Testis (tissue), 3 donors: ENCODE measurements around the gene SPDYA. TPM values are rescaled to one million over a fixed set of nuclear protein-coding genes. Genes with fewer than 3 reads are reported as not detected.

Experiments used
- DNase-seq: peaks from one replicate; pipeline ENCODE4 v3.0.0-alpha.2; 2019
- H3K27ac ChIP-seq, 2 donors: fragments of 200-600 bp; sonication (generic); one replicate each; pipeline ENCODE4 v1.5.1; 2019
- H3K27me3 ChIP-seq: fragments of 200-600 bp; sonication (generic); one replicate; pipeline ENCODE4 v1.5.1; 2019
- H3K36me3 ChIP-seq: fragments of 200-600 bp; sonication (generic); one replicate; pipeline ENCODE4 v1.5.1; 2017; ENCODE audit warnings: low read depth; ENCODE audit errors: missing control alignments
- H3K4me1 ChIP-seq: fragments of 200-600 bp; sonication (generic); one replicate; pipeline ENCODE4 v1.5.1; 2019
- H3K4me3 ChIP-seq, 2 donors: fragments of 200-600 bp; sonication (generic); one replicate each; pipeline ENCODE4 v1.5.1; 2017 to 2019
- H3K9me3 ChIP-seq: fragments of 200-600 bp; sonication (generic); one replicate; pipeline ENCODE4 v1.5.1; 2017
- POLR2A ChIP-seq: fragments of 450-650 bp; IDR thresholded peaks from one replicate; pipeline ENCODE4 v1.6.1; 2017; ENCODE audit warnings: antibody characterized with exemption, mild to moderate bottlenecking, moderate library complexity
- WGBS, 2 donors: methylation state at CpG; one replicate each; pipeline ENCODE4 v1.1.5; 2018; 5-methylcytosine and 5-hydroxymethylcytosine counted together
- intact Hi-C: fragments of 100-400 bp; cut with DNase I; formaldehyde crosslinking; loops from one replicate; pipeline ENCODE4 v1.15.1; 2023; ENCODE audit warnings: low total_unique reads
- polyA plus RNA-seq: library from polyadenylated mRNA; stranded (reverse); fragments of 350-450 nt; fragmentation: Illumina TruSeq; extraction: RNeasy Lipid Tissue Mini Kit (QIAGEN cat#74804); gene quantifications from one replicate; pipeline ENCODE4 v1.2.3, GENCODE V29; 2014; ENCODE audit warnings: low read depth, low replicate concordance; ENCODE audit not compliant: insufficient read depth
- total RNA-seq, 2 donors: library from RNA; depleted of rRNA; stranded (reverse); fragments of >200 nt; gene quantifications; one replicate each; pipeline ENCODE4 v1.2.3, GENCODE V29; 2016
- TF ChIP-seq, protein P1 (sequence below), 3 experiments: fragments of 450-650 bp in 2 of 3; fragments of 200-600 bp in 1 of 3; sonication (generic) in 1 of 3; IDR thresholded peaks; one replicate each; pipeline ENCODE4 v1.5.1; 2016 to 2019; ENCODE audit warnings: antibody characterized with exemption in 3 of 3, mild to moderate bottlenecking in 2 of 3, moderate library complexity in 1 of 3

SPDYA gene
- total and polyA plus RNA-seq, 3 donors from 2014 or later = 28.7 to 93.7 (median 40.9) TPM

DNA sequence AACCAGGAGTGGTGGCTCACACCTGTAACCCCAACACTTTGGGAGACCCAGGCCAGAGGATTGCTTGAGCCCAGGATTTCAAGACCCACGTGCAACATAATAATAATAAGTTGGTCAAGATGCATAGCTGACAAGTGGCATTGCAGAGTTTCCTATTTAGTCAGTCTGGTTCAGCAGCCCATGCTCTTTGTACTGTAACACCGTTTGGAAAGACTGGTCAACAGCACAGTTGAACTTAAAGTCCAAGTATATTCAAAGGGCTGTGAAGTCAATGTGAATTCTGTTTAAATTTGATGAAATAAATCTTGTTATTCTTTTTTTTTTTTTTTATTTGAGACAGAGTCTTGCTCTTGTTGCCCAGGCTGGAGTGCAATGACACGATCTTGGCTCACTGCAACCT lies 61.0 kb downstream of the SPDYA start:
- DNase-seq = no peak
- Histone ChIP-seq H3K36me3 (no peaks in the 10 kb centered on the region), H3K27me3 (no peaks in the 10 kb centered on the region), H3K9me3 (no peaks in the 10 kb centered on the region), H3K27ac (no peak overlapping the region), H3K4me3 (peak overlapping the region in 1 of 2 donors; percentile 64), H3K4me1 (peaks cover 7% of the 10 kb centered on the region)
- TF ChIP-seq POLR2A = no peak
- TF ChIP-seq, protein P1, sequence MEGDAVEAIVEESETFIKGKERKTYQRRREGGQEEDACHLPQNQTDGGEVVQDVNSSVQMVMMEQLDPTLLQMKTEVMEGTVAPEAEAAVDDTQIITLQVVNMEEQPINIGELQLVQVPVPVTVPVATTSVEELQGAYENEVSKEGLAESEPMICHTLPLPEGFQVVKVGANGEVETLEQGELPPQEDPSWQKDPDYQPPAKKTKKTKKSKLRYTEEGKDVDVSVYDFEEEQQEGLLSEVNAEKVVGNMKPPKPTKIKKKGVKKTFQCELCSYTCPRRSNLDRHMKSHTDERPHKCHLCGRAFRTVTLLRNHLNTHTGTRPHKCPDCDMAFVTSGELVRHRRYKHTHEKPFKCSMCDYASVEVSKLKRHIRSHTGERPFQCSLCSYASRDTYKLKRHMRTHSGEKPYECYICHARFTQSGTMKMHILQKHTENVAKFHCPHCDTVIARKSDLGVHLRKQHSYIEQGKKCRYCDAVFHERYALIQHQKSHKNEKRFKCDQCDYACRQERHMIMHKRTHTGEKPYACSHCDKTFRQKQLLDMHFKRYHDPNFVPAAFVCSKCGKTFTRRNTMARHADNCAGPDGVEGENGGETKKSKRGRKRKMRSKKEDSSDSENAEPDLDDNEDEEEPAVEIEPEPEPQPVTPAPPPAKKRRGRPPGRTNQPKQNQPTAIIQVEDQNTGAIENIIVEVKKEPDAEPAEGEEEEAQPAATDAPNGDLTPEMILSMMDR (IDR thresholded peaks at IDR 0.05) = no peak
- WGBS, 2 donors = 60 to 66% methylated on average over 3 of the region's 3 CpGs
- intact Hi-C loops = no loop called here

DNA sequence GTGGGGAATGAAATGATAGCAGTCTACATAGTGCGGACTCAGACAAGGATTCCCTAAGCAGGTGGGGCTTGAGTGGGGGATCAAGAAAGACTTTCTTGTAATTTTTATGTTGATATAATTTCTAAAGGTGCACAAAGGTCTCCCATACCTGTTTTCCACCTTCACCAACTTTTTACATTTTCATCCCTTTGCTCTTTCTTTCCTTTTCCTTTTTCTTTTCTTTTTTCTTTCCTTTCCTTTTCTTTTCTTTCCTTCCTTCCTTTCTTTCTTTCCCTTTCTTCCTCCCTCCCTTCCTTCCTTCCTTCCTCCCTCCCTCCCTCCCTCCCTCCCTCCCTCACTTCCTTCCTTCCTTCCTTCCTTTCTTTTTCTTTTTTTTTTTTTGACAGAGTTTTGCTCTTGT lies 69.6 kb downstream of the SPDYA start:
- no peaks in the 10 kb centered on the region for H3K36me3 ChIP-seq
- no peak overlapping the region for H3K27ac ChIP-seq
- WGBS, 2 donors = 86 to 88% methylated on average over 1 of the region's 1 CpG

DNA sequence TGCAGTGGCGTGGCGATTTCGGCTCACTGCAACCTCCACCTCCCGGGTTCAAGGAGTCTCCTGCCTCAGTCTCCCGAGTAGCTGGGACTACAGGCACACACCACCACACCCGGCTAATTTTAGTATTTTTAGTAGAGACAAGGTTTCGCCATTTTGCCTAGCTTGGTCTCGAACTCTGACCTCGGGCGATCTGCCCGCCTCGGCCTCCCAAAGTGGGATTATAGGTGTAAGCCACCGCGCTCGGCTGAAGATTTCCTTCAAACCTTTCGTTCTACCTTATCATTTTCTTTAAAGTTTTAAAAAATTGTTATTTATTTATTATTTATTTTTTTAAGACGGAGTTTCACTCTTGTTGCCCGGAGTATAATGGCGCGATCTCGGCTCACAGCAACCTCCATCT lies 82.9 kb downstream of the SPDYA start:
- intact Hi-C loops = no loop called here
- H3K9me3 ChIP-seq = no peaks in the 10 kb centered on the region
- H3K36me3 ChIP-seq = no peaks in the 10 kb centered on the region
- WGBS, 2 donors = 47 to 62% methylated on average over 21 of the region's 21 CpGs
- H3K27ac ChIP-seq = no peak overlapping the region
- H3K4me3 ChIP-seq = peak overlapping the region; percentile 91 to 93
- H3K27me3 ChIP-seq = no peaks in the 10 kb centered on the region
- peak; percentile 33 for DNase-seq
- peaks cover 17% of the 10 kb centered on the region for H3K4me1 ChIP-seq
- TF ChIP-seq, protein P1 (IDR thresholded peaks at IDR 0.05) = no peak
- TF ChIP-seq POLR2A = no peak

More for the DNA sequence above, 69.6 kb downstream of the SPDYA start:
- Histone ChIP-seq H3K9me3 (no peaks in the 10 kb centered on the region), H3K4me1 (no peaks in the 10 kb centered on the region), H3K27me3 (no peaks in the 10 kb centered on the region), H3K4me3 (no peak overlapping the region)
- intact Hi-C loops = no loop called here
- no peak for TF ChIP-seq POLR2A
- TF ChIP-seq, protein P1 (IDR thresholded peaks at IDR 0.05) = no peak
- no peak for DNase-seq

DNA sequence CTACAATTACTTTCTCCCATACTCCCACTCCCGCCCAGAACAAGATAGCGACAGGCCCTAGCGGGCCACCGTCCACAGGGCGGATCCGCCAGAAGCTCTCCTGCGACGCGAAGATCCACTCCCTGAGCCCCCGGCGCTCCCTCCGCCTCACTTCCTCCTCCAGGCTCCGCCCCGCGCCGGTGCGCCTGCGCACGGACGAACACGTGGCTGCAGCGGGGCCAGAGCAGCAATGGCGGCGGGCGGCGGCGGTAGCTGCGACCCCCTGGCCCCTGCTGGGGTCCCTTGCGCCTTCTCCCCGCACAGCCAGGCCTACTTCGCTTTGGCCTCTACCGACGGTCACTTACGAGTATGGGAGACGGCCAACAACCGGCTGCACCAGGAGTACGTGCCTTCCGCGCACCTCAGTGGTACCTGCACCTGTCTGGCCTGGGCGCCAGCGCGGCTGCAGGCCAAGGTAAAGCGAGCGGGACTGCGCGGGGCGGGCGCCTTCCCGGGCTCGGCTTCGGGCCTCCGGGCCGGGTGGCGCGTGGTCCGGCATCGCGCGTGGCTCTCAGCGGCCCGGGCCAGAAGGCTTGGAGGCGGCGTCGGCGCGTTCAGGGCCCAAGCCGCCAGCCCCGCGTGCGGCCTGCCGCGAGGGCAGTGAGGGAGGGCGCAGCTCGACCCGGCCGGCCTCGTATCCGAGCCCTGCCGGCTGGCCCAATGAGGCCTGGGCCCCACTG lies 84.0 kb downstream of the SPDYA start, which contains the start of gene WDR43:
WDR43 (plus strand) TSS at position 198 of the 719 bp plus-strand sequence; CDS start at position 230, 32 bp downstream.
- no peaks in the 10 kb centered on the region for H3K27me3 ChIP-seq
- H3K4me1 ChIP-seq = peaks cover 19% of the 10 kb centered on the region
- no peaks in the 10 kb centered on the region for H3K9me3 ChIP-seq
- H3K36me3 ChIP-seq = no peaks in the 10 kb centered on the region
- H3K4me3 ChIP-seq = peak within 1 kb of the TSS; percentile 91 to 93
- peak; percentile 98 for DNase-seq
- H3K27ac ChIP-seq = peak within 1 kb of the TSS; percentile 51 to 71
- intact Hi-C loops = no loop called here
- 1% methylated on average over 16 to 56 of the region's 79 CpGs for WGBS, 2 donors
- TF ChIP-seq, protein P1 (IDR thresholded peaks at IDR 0.05) = peak in 1 of 3 experiments; percentile 18
- no peak for TF ChIP-seq POLR2A
